HEK293 (cell line): ENCODE measurements around the gene RUNX1.
A peak's percentile ranks its signal among the peaks of the same experiment; 100 is the strongest.

Experiments
- INSM2 ChIP-seq: fragments of 450-650 bp; formaldehyde crosslinking; IDR thresholded peaks from 2 replicates; pipeline ENCODE4 v1.5.1; 2016; ENCODE audit warnings: missing biosample characterization, missing genetic modification characterization
- OVOL3 ChIP-seq: fragments of 450-650 bp; formaldehyde crosslinking; IDR thresholded peaks from 2 replicates; pipeline ENCODE4 v1.5.1; 2016; ENCODE audit warnings: missing biosample characterization, missing genetic modification characterization
- REST ChIP-seq: fragments of 450-650 bp; formaldehyde crosslinking; IDR thresholded peaks from 2 replicates; pipeline ENCODE4 v1.5.1; 2016; ENCODE audit warnings: missing biosample characterization, missing genetic modification characterization
- SP2 ChIP-seq: fragments of 450-650 bp; formaldehyde crosslinking; IDR thresholded peaks from 2 replicates; pipeline ENCODE4 v1.5.1; 2016; ENCODE audit warnings: missing biosample characterization, missing genetic modification characterization
- ZBTB49 ChIP-seq: fragments of 450-650 bp; formaldehyde crosslinking; IDR thresholded peaks from 2 replicates; pipeline ENCODE4 v1.5.1; 2016; ENCODE audit warnings: missing biosample characterization, missing genetic modification characterization, low read depth
- ZNF148 ChIP-seq: fragments of 450-650 bp; formaldehyde crosslinking; IDR thresholded peaks from 2 replicates; pipeline ENCODE4 v1.5.0; 2017; ENCODE audit warnings: missing biosample characterization, missing genetic modification characterization, borderline replicate concordance
- ZNF169 ChIP-seq: fragments of 450-650 bp; formaldehyde crosslinking; IDR thresholded peaks from 2 replicates; pipeline ENCODE4 v1.5.1; 2016; ENCODE audit warnings: missing biosample characterization, missing genetic modification characterization
- ZNF366 ChIP-seq: fragments of 450-650 bp; formaldehyde crosslinking; conservative IDR thresholded peaks from 2 replicates; pipeline ENCODE4 v1.5.1; 2016; ENCODE audit warnings: missing biosample characterization, missing genetic modification characterization
- ZNF394 ChIP-seq: fragments of 450-650 bp; formaldehyde crosslinking; IDR thresholded peaks from 2 replicates; pipeline ENCODE4 v1.5.1; 2016; ENCODE audit warnings: missing biosample characterization, missing genetic modification characterization, mild to moderate bottlenecking, moderate library complexity, borderline replicate concordance
- ZNF423 ChIP-seq: fragments of 450-650 bp; formaldehyde crosslinking; IDR thresholded peaks from 2 replicates; pipeline ENCODE4 v1.5.1; 2016; ENCODE audit warnings: missing biosample characterization, missing genetic modification characterization
- ZNF510 ChIP-seq: fragments of 450-650 bp; formaldehyde crosslinking; IDR thresholded peaks from 2 replicates; pipeline ENCODE4 v1.5.1; 2018; ENCODE audit warnings: mild to moderate bottlenecking, missing genetic modification characterization, missing biosample characterization; ENCODE audit not compliant: insufficient replicate concordance
- ZNF513 ChIP-seq: fragments of 450-650 bp; IDR thresholded peaks from 2 replicates; pipeline ENCODE4 v1.5.1; 2018; ENCODE audit warnings: missing biosample characterization, missing genetic modification characterization
- ZNF561 ChIP-seq: fragments of 450-650 bp; IDR thresholded peaks from 2 replicates; pipeline ENCODE4 v1.5.1; 2018; ENCODE audit warnings: missing biosample characterization, missing genetic modification characterization, borderline replicate concordance
- ZNF571 ChIP-seq: fragments of 450-650 bp; formaldehyde crosslinking; IDR thresholded peaks from 2 replicates; pipeline ENCODE4 v1.5.0; 2017; ENCODE audit warnings: missing biosample characterization, missing genetic modification characterization
- ZNF596 ChIP-seq: fragments of 450-650 bp; IDR thresholded peaks from 2 replicates; pipeline ENCODE4 v1.5.0; 2018; ENCODE audit warnings: missing biosample characterization, mild to moderate bottlenecking, missing genetic modification characterization, moderate library complexity
- ZNF600 ChIP-seq: fragments of 450-650 bp; formaldehyde crosslinking; IDR thresholded peaks from 2 replicates; pipeline ENCODE4 v1.5.1; 2016; ENCODE audit warnings: missing biosample characterization, missing genetic modification characterization
- ZNF621 ChIP-seq: fragments of 450-650 bp; formaldehyde crosslinking; IDR thresholded peaks from 2 replicates; pipeline ENCODE4 v1.5.1; 2017; ENCODE audit warnings: missing biosample characterization, missing genetic modification characterization
- ZNF670 ChIP-seq: fragments of 450-650 bp; formaldehyde crosslinking; IDR thresholded peaks from 2 replicates; pipeline ENCODE4 v1.5.1; 2016; ENCODE audit warnings: missing biosample characterization, missing genetic modification characterization, low read depth

The RUNX1 gene

GRCh38 chr21:34844924-34845238 lies 204.2 kb downstream of the RUNX1 start (continued):
- TF ChIP-seq ZNF366 (tag by site-specific recombination) (no peak), SP2 (no peak), ZNF513 (peak; percentile 47; the same call in 1 of the 2 replicates), ZNF510 (no peak), ZNF670 (no peak), ZNF394 (no peak), ZNF169 (tag by site-specific recombination) (no peak), ZNF600 (tag by site-specific recombination) (peak; percentile 33), ZBTB49 (tag by site-specific recombination) (no peak), ZNF621 (no peak), ZNF596 (tag by site-specific recombination) (no peak), ZNF148 (no peak), REST (no peak), ZNF571 (tag by site-specific recombination) (no peak), OVOL3 (no peak), ZNF423 (tag by site-specific recombination) (no peak), ZNF561 (tag by site-specific recombination) (0 out of 2 replicates have a peak, but pooled peaks have one; percentile 13), INSM2 (tag by site-specific recombination) (no peak)
